HG02970 (cell line): ENCODE results near the gene SAMD11.
A peak's percentile ranks its signal among the peaks of the same experiment; 100 is the strongest.

Source experiments
- ATAC-seq: cut with Tn5 transposase; IDR thresholded peaks from one replicate; pipeline ENCODE4 v1.9.1; 2021; ENCODE audit warnings: mild to moderate bottlenecking, moderate library complexity, moderate number of reproducible peaks; ENCODE audit not compliant: unreplicated experiment, low FRiP score

The SAMD11 gene

DNA sequence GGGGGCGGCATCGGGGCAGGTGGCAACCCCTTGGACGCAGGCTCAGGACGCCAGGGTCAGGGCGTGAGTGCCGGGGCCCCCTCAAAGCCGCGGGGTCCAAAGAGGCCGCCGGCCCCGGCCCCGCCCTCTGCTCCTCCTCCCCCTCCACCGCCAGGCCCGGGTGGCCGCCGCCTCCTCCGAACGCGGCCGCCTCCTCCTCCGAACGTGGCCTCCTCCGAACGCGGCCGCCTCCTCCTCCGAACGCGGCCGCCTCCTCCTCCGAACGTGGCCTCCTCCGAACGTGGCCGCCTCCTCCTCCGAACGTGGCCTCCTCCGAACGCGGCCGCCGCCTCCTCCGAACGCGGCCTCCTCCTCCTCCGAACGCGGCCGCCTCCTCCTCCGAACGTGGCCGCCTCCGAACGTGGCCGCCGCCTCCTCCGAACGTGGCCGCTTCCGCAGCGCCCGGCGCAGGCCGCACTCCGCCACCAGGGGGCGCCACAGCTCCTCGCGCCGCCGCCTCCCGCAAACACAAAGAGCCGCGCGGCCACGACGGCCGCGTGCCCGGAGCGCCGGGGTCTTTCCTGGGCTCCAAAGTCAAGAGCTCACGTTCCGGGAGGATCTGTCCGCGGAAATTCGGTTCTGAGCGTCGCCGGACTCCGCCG lies 19.3 kb upstream of the SAMD11 start:
- ATAC-seq = peak; percentile 57

DNA sequence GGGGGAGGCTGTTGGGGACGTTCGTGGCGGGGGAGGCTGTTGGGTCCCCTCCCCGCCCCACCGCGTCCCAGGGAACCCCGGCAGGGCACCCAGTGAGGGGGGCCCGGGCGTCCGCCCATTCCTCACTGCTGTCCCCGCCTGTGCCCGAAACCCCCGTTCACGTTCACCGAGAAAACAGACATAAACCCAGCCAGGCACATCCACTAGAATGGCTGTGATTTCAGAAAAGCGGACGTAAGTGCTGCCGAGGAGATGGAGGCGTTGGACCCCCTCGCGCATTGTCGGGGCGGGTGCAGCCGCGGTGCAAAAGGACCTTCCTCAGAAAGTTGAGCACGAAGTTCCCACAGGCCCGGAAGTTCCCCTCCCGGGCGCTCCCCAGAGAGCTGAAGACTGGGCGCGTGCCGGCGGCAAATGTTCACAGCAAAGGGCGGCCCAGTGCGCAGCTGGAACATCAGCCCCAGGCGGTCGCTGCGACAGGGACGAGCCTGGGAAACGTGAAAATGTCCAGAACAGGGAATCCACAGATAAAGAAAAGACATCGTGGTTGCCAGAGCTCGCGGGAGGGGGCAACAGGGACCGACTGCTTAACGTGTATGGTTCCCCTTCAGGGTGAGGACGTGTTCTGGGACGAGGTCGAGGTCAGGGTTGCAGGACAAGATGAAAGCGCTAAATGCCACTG lies 18.5 kb upstream of the SAMD11 start:
- no peak for ATAC-seq

DNA sequence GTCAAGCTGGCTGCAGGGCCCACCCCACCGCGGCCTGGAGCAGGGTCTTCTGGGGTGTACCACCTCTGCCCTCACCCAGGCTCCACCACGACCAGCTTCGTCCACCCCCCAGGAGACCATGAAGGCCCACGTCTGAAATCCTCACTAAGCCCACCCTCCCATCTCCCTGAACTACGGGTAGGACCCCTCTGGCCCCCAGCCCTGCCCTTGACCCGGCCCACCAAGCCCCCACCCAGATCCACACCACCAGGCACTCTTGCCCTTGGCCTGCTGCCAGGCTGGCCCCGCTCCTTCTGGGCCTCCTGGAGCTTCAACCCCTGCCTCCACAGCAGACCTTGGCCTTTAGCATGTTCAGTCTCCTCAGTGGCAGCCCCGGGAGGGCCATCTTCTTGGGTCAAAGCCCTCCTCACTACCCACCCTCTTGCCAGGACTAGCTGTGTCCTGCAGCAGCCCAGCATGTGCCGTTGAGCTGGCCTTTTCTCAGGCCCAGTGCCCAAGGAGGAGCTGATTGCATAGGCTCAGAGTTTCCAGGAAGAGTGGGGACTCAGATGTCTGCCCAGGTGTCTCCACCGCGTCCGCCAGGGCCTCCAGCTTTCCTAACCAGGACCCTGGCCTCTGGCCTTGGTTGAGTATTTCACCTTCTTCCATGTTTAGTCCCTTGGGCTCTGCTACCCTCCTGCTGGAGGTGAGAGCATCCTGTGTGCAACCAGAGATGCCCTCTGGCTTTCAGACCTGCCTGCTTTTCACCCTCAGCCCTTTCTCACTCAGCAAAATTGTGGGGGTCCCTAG lies 17.7 kb upstream of the SAMD11 start:
- ATAC-seq = no peak

DNA sequence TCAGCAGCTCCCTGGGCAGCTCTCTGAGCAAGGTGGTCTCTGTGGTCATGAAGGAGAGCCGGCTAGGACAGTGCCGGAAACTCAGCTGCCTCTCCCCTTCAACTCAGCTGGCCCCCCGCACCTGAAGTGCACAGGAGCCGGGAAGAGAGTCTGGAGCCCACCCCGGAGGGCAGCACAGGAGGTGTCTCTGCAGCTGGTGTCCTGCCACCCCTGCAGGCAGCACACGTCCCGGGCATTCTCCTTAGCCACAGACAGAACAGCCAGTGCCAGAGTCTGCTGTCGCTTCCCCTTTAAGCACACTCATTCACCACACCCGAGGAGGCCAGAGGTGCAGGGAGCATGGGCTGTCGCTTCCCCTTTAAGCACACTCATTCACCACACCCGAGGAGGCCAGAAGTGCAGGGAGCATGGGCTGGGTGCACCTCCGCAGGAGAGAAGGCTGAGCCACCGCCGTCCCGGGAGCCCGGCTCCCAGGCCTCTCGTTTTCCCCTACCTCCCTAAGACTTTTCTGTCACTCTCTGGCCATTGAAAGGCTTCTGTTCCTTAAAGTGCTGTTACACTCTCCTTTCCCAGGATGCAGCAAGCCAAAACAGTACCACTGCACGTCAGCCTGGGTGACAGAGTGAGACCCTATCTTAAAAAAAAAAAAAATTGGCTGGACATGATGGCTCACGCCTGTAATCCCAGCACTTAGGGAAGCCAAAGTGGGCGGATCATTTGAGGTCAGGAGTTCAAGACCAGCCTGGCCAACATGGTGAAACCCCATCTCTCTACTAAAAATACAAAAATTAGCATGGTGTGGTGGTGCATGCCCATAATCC lies 16.9 kb upstream of the SAMD11 start:
- ATAC-seq = no peak

DNA sequence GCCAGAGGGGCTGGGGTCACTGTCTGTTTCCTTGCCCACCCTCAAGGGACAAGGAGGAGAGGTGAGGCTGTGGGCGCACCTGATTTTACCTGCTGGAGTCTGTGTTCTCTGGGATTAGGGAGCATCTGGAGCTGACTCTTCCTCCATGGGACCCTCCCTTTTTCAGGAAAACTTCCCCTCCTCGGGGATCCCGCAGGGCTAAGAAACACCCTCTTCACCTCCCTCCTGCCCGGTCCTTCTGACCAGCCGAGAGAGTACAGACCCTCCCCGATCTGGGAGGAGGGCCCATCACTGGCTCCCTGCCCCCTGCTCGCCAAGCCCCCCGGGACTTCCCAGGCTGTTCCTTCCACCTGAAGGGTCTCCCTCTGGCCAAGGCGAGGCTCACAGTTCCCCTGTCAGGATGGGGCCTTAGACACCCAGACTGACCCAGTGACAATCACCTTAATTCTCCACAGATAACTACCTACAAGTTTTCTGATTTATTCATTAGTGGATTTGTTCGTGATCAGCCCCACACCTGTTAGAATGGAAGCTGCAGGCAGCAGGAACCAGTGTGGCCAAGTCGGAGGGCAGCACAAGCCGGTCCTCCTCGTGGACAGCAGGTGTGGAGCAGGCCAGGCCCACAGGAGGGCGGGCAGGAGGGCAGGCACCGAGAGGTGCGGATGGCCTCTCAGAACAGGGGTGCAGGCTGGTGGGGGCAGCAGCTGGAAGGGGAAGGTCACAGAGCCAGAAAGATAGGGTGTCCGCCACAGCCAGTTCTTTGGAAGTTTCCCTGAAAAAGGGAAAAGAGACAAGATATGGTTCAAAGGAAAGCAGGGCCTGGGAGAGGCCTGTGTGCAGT lies 15.9 kb upstream of the SAMD11 start:
- no peak for ATAC-seq

DNA sequence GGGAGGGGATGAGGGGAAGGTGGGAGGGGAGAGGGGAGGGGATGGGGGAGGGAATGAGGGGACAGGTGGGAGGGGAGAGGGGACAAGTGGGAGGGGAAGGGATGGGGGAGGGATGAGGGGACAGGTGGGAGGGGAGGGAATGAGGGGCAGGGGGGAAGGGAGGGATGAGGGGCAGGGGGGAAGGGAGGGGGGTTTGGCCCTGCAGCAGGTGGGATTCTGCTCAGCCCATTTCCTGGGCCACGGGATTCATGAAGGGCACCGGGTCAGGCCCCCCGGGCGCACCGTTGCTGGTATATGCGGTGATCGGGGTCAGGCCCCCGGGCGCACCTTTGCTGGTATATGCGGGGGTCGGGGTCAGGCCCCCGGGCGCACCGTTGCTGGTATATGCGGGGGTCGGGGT lies 15.1 kb upstream of the SAMD11 start:
- ATAC-seq = no peak

DNA sequence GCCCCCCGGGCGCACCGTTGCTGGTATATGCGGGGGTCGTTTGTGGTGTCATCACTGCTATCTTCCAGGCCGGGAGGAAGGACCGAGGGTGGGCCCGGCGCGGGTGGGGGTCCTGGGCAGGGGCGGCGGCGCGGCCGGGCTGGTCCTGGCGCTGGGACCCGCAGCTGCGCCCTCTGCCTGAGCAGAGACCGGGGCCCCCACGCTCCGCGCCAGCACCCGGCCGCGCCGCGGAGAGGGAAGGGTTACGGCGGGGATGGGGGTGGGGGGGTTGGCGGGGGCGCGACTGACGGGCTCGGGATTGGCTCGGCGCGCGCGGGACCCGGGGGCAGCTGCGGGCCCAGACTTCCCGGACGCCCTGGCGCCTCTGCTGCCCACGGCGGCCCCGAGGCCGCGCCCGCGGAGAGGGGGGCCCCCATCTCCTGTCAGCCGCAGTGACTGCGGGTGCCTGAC lies 13.8 kb upstream of the SAMD11 start:
- ATAC-seq = no peak

DNA sequence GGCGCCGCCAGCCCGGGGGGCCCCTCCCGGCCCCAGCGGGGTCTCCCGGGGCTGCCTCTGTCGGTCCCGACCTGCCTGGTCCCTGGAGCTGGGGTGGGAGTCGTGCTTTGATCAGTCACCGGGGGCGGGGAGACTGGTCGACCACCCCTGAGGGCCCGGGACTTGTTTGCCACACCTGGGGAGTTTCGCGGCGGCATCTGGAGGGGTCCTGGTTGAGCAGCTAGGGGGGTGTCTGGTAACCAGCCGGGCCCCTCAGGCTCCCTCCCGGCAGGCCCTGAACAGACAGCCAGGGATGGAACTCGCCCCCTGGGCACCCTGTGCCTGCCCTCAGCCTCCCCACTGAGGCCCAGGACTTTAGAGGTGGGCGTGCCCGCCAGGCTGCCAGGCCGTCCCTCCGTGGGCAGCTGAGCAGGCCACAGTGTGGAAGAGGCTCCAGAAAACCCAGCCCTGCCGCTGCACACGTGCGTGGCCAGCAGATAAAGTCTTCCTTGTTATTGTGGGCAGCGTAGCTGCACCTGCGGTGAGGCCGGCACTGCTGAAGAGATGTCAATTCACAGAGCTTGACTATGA lies 13.3 kb upstream of the SAMD11 start:
- ATAC-seq = no peak

DNA sequence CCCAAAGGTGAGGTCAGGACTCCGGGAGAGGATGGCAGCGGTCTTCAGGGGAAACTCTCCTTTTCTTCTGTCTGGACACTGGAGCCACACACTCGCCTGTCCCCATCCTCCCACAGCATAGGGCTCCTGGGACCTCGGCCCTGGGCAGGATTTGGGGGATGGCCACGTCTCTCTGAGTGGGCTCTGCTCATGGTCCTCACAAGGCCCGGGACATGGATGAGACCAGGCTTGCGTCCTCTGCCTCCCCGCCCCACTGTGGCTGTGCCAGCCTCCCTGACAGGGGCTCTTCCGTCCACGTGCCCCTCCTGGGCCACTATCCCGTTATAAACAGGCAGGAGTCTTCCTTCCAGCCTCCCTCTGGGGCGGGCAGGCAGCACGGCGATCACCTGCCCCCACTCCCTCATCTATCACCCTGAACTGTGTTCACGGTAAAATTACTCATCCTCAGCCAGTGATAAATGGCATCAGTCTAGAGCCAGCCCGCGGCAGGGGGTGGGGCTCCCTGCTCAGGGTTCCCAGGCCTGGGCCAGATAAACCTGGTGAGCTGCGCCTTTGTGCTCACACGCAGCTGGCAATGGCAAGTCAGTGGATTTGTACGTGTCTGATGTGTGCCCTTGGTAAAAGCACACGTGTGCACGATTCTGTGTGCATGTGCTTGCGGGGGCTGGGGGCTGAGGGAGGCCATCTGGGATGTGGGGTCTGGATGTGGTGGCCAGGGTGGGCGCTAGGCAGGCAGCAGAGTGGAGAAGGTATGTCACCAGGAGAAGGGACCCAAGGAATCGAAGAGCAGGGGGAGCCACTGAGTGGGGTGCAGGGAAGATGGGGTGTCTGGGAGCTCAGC lies 12.6 kb upstream of the SAMD11 start:
- ATAC-seq = no peak

DNA sequence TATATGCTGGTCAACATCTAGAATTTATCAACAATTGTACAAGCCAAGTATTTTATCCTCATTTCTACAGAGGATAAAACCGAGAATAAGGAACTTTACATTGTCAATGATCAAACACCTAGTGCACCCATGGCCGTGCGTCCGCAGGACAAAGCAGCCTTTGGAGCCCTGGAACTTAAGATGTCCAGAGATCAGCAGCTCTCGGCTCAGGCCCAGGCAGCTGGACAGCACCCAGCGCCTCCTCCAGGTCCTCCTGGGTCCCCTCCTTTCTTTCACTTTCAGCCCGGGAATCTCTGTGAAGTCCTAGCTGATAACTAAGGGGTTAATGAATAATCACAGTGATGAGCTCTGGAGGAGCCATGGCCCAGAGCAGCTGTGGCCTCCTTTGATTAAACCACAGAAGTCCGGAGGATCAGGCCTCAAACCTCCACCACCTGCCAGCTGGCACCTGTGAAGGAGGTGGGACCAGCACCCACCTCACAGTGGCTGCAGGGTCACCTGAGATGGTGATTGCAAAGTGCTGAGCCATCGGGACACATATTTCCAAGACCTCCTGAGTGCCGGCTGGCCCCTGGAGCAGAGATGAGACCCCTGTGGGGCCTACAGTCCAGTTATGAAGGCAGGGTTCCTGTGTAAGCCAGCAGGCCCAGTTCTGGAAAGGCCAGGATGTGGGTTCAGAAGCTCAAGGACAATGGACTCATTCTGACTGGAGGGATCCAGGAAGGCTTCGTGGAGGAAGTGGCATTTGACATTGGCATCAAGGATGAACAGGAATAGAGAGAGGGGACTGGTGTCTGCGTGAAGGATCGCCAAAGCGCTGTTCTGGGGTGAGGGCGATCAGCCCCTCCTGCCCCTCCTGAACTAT lies 11.6 kb upstream of the SAMD11 start:
- ATAC-seq = no peak

DNA sequence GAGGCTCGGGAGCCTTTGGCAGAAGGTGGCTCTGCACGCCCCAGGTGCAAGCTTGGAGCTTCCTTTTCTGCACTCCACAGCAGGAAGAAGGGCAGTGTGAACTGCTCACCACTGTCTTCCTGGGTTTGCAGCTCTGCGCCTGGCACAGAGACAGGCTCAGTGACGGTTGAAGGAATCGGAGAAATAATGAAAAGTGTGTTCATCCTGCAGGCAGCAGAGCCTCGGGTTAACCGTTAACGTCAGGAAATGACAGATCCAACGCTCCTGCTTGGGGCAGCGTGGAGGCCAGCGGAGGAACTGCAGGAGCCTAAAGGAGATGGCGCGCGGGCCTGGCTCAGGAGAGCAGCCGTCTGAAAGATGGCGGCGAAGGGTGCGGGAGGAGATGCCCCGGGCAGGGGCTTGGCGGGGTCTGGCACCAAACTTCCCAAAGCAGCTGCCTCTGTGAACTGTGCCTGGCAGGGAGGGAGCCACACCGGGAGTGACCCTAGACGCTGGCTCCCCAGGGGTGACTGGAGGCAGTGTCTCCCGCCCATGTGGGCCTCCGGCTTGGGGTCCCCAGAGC lies 10.9 kb upstream of the SAMD11 start:
- no peak for ATAC-seq

DNA sequence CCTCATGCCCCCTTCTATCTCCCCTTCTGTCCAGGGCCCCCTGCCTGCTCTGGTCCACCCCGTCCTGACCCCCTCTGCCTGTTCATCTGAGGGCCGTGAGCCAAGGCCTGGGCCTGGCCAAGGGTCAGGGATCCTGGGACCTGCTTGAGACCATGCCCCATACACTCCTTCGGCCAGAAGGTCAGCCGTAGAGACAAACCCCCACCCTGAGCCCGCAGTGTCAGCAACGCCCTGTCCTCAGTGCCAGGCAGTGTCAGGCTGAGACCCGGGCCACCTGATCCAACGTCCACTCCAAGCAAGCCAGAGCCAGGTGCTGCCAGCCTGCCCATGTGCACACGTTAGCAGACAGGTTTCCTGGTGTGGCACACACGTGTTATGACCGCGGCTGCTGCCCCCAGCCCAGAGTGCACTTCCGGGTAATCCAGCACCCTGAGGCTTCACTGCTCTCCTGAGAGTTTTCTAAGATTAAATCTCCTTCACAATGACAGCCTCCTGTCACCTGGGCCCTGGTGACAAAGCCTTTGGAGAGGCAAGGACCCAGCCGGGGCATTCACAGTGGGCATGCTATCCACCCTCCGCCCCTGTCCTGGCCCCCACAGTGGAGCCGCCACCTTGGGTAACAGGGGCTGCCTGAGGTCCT lies 10.1 kb upstream of the SAMD11 start:
- no peak for ATAC-seq

DNA sequence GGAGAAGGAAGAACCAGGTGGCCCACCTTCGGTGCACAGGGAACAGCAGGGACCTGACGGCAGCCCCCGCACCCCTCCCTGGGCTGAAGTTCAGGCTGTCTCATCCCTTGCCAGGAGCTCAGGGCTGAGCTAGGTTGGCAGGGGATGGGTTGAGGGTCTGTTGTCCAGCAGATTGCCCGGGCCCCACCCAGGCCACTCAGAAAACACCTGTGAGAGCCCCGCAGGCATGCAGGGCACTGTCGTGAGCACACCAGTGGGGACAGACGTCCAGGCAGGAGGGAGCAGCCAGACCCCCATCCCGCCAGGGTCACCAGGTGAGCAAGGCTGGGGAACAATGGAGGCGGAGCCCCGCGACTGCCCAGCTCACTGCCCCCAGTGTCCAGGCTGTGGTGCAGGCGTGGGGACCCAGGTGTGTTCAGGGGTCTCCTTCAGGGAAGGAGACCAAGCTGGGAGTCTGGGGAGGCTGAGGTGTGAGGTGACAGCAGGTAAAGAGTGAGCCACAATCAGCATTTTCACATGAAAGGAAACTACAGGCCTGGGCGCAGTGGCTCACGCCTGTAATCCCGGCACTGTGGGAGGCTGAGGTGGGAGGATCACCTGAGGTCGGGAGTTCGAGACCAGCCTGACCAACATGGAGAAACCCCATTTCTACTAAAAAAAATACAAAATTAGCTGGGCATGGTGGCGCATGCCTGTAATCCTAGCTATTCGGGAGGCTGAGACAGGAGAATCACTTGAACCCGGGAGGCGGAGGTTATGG lies 9.4 kb upstream of the SAMD11 start:
- no peak for ATAC-seq

DNA sequence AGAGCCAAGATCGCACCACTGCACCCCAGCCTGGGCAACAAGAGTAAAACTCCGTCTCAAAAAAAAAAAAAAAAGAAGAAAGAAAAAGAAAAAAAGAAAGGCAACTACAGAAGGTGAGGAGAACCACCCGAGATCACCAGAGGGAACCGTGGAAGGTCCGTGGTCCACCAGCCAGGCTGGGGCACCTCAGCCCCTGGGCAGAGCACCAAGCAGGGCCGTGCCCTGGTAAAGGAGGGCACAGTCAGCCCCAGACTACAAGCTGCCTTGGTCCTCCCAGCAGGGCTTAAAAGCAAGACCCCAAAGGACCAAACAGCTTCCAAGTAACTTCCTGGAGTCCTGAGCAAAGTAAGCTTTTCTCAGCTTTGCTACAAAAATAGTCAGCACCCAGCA lies 8.8 kb upstream of the SAMD11 start:
- ATAC-seq = no peak

DNA sequence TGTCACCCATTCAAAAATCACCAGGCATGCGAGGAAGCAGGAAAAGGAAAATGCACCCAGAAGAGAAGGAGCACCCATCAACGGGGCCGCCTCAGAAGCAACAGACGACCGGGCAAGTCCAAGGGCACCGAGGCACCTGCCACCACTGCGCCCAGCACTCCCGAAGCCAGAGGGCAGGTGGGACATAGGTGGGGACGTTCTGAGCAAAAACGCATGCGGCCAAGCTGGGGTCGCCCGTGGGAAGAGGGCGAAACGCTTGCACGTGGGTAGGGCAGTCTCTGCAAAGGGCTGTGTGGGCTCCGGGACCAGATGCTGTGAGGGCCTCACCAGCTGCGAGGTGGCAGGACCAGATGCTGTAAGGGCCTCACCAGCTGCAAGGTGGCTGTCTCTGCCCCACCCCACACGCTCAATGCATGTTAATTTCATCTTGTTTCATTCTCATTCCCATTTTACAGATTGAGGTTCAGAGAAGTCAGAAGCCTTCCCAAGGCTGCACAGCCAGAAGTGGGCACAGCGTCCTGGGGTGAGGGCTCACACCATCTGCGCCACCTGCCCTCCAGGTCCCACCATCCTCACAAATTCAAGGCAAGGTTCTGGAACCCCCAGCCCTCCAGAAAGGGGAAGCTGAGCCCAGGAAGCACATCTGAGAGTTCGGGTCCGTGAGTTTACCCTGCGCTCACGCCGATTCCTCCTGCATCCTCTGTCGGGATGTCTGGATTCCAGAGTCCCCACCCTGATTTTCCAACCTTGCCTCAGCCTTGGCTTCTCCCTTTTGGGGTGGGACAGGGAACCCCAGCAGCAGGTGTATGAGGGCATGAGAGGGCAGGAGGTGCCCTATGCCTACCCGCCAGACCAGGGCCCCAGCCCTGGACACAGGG lies 8.2 kb upstream of the SAMD11 start:
- no peak for ATAC-seq
